HL-60 (cell line): ENCODE results near the gene PPP2R5E.

Experiments
- CTCF ChIP-seq: IDR thresholded peaks from one replicate; pipeline ENCODE4 v1.5.1; 2011; ENCODE audit warnings: low read length, control low read depth, inconsistent platforms; ENCODE audit not compliant: insufficient read depth
- GABPA ChIP-seq: IDR thresholded peaks from 2 replicates; pipeline ENCODE4 v1.6.1; 2012; ENCODE audit warnings: low read depth
- POLR2AphosphoS5 ChIP-seq: IDR thresholded peaks from 2 replicates; pipeline ENCODE4 v1.6.1; 2012; ENCODE audit warnings: low read depth
- REST ChIP-seq: IDR thresholded peaks from 2 replicates; pipeline ENCODE4 v1.6.1; 2012; ENCODE audit warnings: low read depth; ENCODE audit not compliant: insufficient replicate concordance
- SPI1 ChIP-seq: IDR thresholded peaks from 2 replicates; pipeline ENCODE4 v1.6.1; 2012; ENCODE audit warnings: low read depth, mild to moderate bottlenecking, borderline replicate concordance

GRCh38 chr14:63392236-63392635, 150.9 kb downstream of the PPP2R5E start:
- TF ChIP-seq REST (no peak), CTCF (no peak), GABPA (no peak), POLR2AphosphoS5 (no peak), SPI1 (no peak)
